HepG2 (cell line): ENCODE results near the gene MPC2. TPM values are rescaled to one million over a fixed set of nuclear protein-coding genes. Genes with fewer than 3 reads are reported as not detected.
A peak's percentile ranks its signal among the peaks of the same experiment; 100 is the strongest.

Experiments used
- ASH2L ChIP-seq: fragments of 300-600, 200-600 bp; sonication (generic); IDR thresholded peaks from 2 replicates; pipeline ENCODE4 v1.7.0; 2017; ENCODE audit warnings: low read depth, mild to moderate bottlenecking, moderate library complexity, mixed read lengths, low read length; ENCODE audit not compliant: insufficient read length
- KLF16 ChIP-seq, 2 experiments: sonication (generic) in 1 of 2; formaldehyde crosslinking in 1 of 2; IDR thresholded peaks; 2 replicates each; pipeline versions ENCODE4 v1.6.1 to v1.8.0; 2016 to 2023; ENCODE audit warnings: missing genetic modification reagents in 2 of 2, missing compliant biosample characterization in 1 of 2
- MYC ChIP-seq: sonication (generic); formaldehyde crosslinking; IDR thresholded peaks from 2 replicates; pipeline ENCODE4 v1.9.0; 2021; ENCODE audit warnings: missing genetic modification reagents, borderline replicate concordance
- NFYB ChIP-seq: sonication (generic); formaldehyde crosslinking; IDR thresholded peaks from 2 replicates; pipeline ENCODE4 v1.4.0; 2020; ENCODE audit warnings: missing genetic modification reagents
- RXRB ChIP-seq: IDR thresholded peaks from 2 replicates; pipeline ENCODE4 v1.6.1; 2016; ENCODE audit warnings: borderline replicate concordance, missing genetic modification reagents, missing compliant biosample characterization
- THAP11 ChIP-seq: IDR thresholded peaks from 2 replicates; pipeline ENCODE4 v1.6.1; 2016; ENCODE audit warnings: missing biosample characterization, missing genetic modification reagents
- ZFX ChIP-seq: sonication (generic); formaldehyde crosslinking; IDR thresholded peaks from 2 replicates; pipeline ENCODE4 v1.4.0; 2020; ENCODE audit warnings: mild to moderate bottlenecking, low read depth, missing genetic modification reagents, moderate library complexity
- ZNF761 ChIP-seq: sonication (generic); formaldehyde crosslinking; conservative IDR thresholded peaks from 2 replicates; pipeline ENCODE4 v1.4.0; 2020; ENCODE audit warnings: mild to moderate bottlenecking, missing genetic modification reagents
- polyA plus RNA-seq, 8 experiments: library from polyadenylated mRNA; depleted of rRNA in 3 of 8; stranded (reverse) in 7 of 8; unstranded in 1 of 8; fragments of >200 nt; fragmentation: Illumina TruSeq in 4 of 8; extraction: Trizol in 4 of 8; gene quantifications; 2 replicates each; pipeline versions ENCODE4 v1.2.1 to v1.2.3, GENCODE V29; 2011 to 2016; ENCODE audit warnings: low read depth in 4 of 8, missing spikeins in 1 of 8, mixed read lengths in 1 of 8; ENCODE audit not compliant: insufficient read depth in 1 of 8
- total RNA-seq, 5 experiments: library from RNA; depleted of rRNA; stranded (reverse); fragments of >200 nt; fragmentation: Illumina TruSeq; extraction: Trizol; gene quantifications; 2 replicates each; pipeline ENCODE4 v1.2.3, GENCODE V29; 2016; ENCODE audit warnings: low read depth in 1 of 5
- TF ChIP-seq, protein P1 (sequence below), 2 experiments: fragments of 450-650 bp in 1 of 2; sonication (generic) in 1 of 2; formaldehyde crosslinking in 1 of 2; IDR thresholded peaks; 2 replicates each; pipeline versions ENCODE4 v1.6.1 to v1.8.0; 2016 to 2022; ENCODE audit warnings: antibody characterized with exemption in 1 of 2, mild to moderate bottlenecking in 1 of 2, missing genetic modification reagents in 1 of 2
- TF ChIP-seq, protein P2 (sequence below): sonication (generic); formaldehyde crosslinking; IDR thresholded peaks from 2 replicates; pipeline ENCODE4 v1.4.0; 2020; ENCODE audit warnings: missing genetic modification reagents

MPC2 gene
- total and polyA plus RNA-seq, 2 of the 13 experiments (the other 11 are each of a cell fraction or from before 2014, with no cell fraction given), result 38.8 to 136 TPM

DNA sequence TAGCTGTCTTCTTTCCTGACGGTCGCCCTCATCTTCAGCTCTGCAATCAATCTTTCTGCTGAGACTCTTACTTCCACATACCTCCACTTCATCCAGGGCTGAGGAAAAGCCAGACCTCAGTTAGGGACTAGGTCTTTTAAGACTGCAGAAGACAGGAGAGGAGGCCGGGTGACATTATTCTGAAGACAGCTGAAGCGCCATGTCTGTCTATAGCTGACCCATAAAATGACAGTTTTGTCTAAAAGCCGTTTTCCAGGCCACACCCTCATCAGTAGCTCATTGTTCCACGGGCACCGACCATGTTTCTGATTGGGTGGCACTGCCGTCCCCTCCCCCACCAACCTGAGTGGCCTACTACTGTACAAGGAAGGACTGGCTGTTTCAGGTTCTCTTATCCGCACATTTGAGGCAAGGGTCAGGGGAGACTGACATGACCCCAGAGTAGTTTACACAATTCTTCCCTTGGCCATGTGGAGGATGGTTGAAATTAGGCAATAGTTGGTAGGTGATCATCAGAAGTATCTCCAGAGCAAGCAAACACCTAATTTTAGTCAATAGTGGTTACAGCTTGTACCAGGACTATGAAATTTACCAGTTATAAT lies 22.9 kb downstream of the MPC2 start, which contains the start of gene ADCY10 (continued):
- TF ChIP-seq, protein P1, sequence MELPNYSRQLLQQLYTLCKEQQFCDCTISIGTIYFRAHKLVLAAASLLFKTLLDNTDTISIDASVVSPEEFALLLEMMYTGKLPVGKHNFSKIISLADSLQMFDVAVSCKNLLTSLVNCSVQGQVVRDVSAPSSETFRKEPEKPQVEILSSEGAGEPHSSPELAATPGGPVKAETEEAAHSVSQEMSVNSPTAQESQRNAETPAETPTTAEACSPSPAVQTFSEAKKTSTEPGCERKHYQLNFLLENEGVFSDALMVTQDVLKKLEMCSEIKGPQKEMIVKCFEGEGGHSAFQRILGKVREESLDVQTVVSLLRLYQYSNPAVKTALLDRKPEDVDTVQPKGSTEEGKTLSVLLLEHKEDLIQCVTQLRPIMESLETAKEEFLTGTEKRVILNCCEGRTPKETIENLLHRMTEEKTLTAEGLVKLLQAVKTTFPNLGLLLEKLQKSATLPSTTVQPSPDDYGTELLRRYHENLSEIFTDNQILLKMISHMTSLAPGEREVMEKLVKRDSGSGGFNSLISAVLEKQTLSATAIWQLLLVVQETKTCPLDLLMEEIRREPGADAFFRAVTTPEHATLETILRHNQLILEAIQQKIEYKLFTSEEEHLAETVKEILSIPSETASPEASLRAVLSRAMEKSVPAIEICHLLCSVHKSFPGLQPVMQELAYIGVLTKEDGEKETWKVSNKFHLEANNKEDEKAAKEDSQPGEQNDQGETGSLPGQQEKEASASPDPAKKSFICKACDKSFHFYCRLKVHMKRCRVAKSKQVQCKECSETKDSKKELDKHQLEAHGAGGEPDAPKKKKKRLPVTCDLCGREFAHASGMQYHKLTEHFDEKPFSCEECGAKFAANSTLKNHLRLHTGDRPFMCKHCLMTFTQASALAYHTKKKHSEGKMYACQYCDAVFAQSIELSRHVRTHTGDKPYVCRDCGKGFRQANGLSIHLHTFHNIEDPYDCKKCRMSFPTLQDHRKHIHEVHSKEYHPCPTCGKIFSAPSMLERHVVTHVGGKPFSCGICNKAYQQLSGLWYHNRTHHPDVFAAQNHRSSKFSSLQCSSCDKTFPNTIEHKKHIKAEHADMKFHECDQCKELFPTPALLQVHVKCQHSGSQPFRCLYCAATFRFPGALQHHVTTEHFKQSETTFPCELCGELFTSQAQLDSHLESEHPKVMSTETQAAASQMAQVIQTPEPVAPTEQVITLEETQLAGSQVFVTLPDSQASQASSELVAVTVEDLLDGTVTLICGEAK (IDR thresholded peaks at IDR 0.05), result no peak
- TF ChIP-seq, protein P1 (CRISPR knock-in tag; IDR thresholded peaks at IDR 0.05), result no peak
- TF ChIP-seq MYC (CRISPR knock-in tag) (peak; percentile 37; the same call in 1 of the 2 replicates), RXRB (peak; percentile 70), ZNF761 (no peak), ASH2L (no peak), ZFX (CRISPR knock-in tag) (peak; percentile 26; the same call in 1 of the 2 replicates), THAP11 (0 out of 2 replicates have a peak, but pooled peaks have one; percentile 24), NFYB (0 out of 2 replicates have a peak, but pooled peaks have one; percentile 13), KLF16 (CRISPR knock-in tag; IDR thresholded peaks at IDR 0.05) (0 out of 4 replicates have a peak, but pooled peaks of 1 of the 2 experiments have one; percentile 21)
- TF ChIP-seq, protein P2, sequence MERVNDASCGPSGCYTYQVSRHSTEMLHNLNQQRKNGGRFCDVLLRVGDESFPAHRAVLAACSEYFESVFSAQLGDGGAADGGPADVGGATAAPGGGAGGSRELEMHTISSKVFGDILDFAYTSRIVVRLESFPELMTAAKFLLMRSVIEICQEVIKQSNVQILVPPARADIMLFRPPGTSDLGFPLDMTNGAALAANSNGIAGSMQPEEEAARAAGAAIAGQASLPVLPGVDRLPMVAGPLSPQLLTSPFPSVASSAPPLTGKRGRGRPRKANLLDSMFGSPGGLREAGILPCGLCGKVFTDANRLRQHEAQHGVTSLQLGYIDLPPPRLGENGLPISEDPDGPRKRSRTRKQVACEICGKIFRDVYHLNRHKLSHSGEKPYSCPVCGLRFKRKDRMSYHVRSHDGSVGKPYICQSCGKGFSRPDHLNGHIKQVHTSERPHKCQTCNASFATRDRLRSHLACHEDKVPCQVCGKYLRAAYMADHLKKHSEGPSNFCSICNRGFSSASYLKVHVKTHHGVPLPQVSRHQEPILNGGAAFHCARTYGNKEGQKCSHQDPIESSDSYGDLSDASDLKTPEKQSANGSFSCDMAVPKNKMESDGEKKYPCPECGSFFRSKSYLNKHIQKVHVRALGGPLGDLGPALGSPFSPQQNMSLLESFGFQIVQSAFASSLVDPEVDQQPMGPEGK, result no peak
